HepG2 (cell line): ENCODE data around the gene PLA2G4C. TPM values are rescaled to one million over a fixed set of nuclear protein-coding genes. Genes with fewer than 3 reads are reported as not detected.

Experiments
- ATAC-seq: fragments of 200-7000 bp; cut with Tn5 transposase; 3 replicates; pipeline ENCODE4 v1.9.1; 2020; ENCODE audit warnings: mild to moderate bottlenecking, moderate library complexity
- BruUV-seq: library from RNA; stranded (reverse); fragments of 400-500 nt; replicated peaks from 2 replicates; lab custom pipeline; 2021; lab: Mats Ljungman, UMichigan
- CTCF ChIA-PET: fragments of 300-600 bp; formaldehyde crosslinking; extraction: SDS; loops from one replicate; lab custom pipeline; 2021; ENCODE audit warnings: low total read pairs, inconsistent platforms, low intra/inter-chr PET ratio; lab: Yijun Ruan, JAX
- POLR2A ChIA-PET: fragments of 350-600 bp; sonication (Branson Sonifier 250); formaldehyde crosslinking; loops from one replicate; lab custom pipeline; 2020; ENCODE audit warnings: antibody characterized with exemption, inconsistent platforms; lab: Yijun Ruan, JAX
- DNase-seq: peaks from one replicate; pipeline ENCODE4 v3.0.0-alpha.2; 2015; ENCODE audit warnings: low spot score
- FAIRE-seq: peaks from 3 replicates; lab custom pipeline; 2011; peaks lifted over from hg19 to GRCh38; lab: Jason Lieb, UNC
- H2AFZ ChIP-seq: one replicate; pipeline ENCODE4 v1.6.1; 2011; ENCODE audit warnings: low read length, inconsistent platforms
- H3K27ac ChIP-seq: fragments of 300-600 bp; 3 replicates; pipeline ENCODE4 v1.8.0; 2011; ENCODE audit warnings: mixed run types, mild to moderate bottlenecking, mixed read lengths, low read length, inconsistent platforms; ENCODE audit not compliant: insufficient read depth; ENCODE audit errors: extremely low read length
- H3K27me3 ChIP-seq, 2 experiments: fragments of 200-600 bp in 1 of 2; 2 replicates in 1 of 2; 3 replicates in 1 of 2; pipeline versions ENCODE4 v1.6.0 to v1.8.0; 2011; ENCODE audit warnings: low read length in 2 of 2, mild to moderate bottlenecking in 2 of 2, moderate library complexity in 2 of 2, inconsistent platforms in 1 of 2; ENCODE audit not compliant: insufficient read depth in 2 of 2, control insufficient read depth in 1 of 2
- H3K36me3 ChIP-seq, 2 experiments: fragments of 200-600 bp in 1 of 2; replicated peaks in 1 of 2; 2 replicates in 1 of 2; 3 replicates in 1 of 2; pipeline versions ENCODE4 v1.5.1 to v1.8.0; 2011; ENCODE audit warnings: low read length in 2 of 2, inconsistent platforms in 1 of 2; ENCODE audit not compliant: insufficient read depth in 2 of 2, control insufficient read depth in 1 of 2
- H3K4me1 ChIP-seq: 2 replicates; pipeline ENCODE4 v1.5.1; 2012; ENCODE audit warnings: low read length, inconsistent platforms; ENCODE audit not compliant: insufficient read depth
- H3K4me2 ChIP-seq: 2 replicates; pipeline ENCODE4 v1.6.0; 2011; ENCODE audit warnings: low read depth, low read length, inconsistent platforms
- H3K4me3 ChIP-seq, 3 experiments: fragments of 200-600 bp in 1 of 3; sonication (generic), shearing (Covaris generic) in 1 of 3; replicated peaks in 1 of 3; 2 replicates each; pipeline ENCODE4 v1.5.1; 2011 to 2016; ENCODE audit warnings: low read length in 3 of 3, inconsistent platforms in 2 of 3, low read depth in 2 of 3, mild to moderate bottlenecking in 2 of 3, control low read depth in 1 of 3, mixed read lengths in 1 of 3; ENCODE audit not compliant: insufficient read depth in 1 of 3
- H3K79me2 ChIP-seq: one replicate; pipeline ENCODE4 v1.6.1; 2011; ENCODE audit warnings: low read length, inconsistent platforms; ENCODE audit not compliant: insufficient read depth
- H3K9ac ChIP-seq: 2 replicates; pipeline ENCODE4 v1.6.0; 2011; ENCODE audit warnings: mild to moderate bottlenecking, low read depth, low read length, inconsistent platforms; ENCODE audit not compliant: insufficient read depth
- H3K9me3 ChIP-seq: 2 replicates; pipeline ENCODE4 v1.5.1; 2012; ENCODE audit warnings: mild to moderate bottlenecking, low read length
- H4K20me1 ChIP-seq: 2 replicates; pipeline ENCODE4 v1.6.0; 2011; ENCODE audit warnings: inconsistent platforms, mild to moderate bottlenecking, low read length, moderate library complexity; ENCODE audit not compliant: insufficient read depth
- CHD4 ChIP-seq: fragments of 200-600 bp; sonication (generic); IDR thresholded peaks from 2 replicates; pipeline ENCODE4 v1.7.0; 2017; ENCODE audit warnings: mild to moderate bottlenecking, low read length, borderline replicate concordance
- ETV5 ChIP-seq: IDR thresholded peaks from 2 replicates; pipeline ENCODE4 v1.6.1; 2018; ENCODE audit warnings: missing biosample characterization, missing genetic modification reagents, inconsistent platforms, borderline replicate concordance
- GTF2F1 ChIP-seq: fragments of 150-350 bp; IDR thresholded peaks from 2 replicates; pipeline ENCODE4 v1.6.1; 2014; ENCODE audit warnings: low read length
- HCFC1 ChIP-seq: fragments of 150-350 bp; IDR thresholded peaks from 2 replicates; pipeline ENCODE4 v1.6.1; 2014; ENCODE audit warnings: low read depth, low read length
- HNRNPUL1 ChIP-seq: fragments of 200-400 bp; formaldehyde crosslinking; IDR thresholded peaks from 2 replicates; pipeline ENCODE4 v1.6.1; 2017; ENCODE audit warnings: low read depth, mild to moderate bottlenecking, low read length, moderate library complexity
- HOXD1 ChIP-seq: sonication (generic); formaldehyde crosslinking; IDR thresholded peaks from 2 replicates; pipeline ENCODE4 v1.5.0; 2020; ENCODE audit warnings: missing genetic modification reagents
- JUN ChIP-seq: sonication (generic); formaldehyde crosslinking; IDR thresholded peaks from 2 replicates; pipeline ENCODE4 v1.4.0; 2020; ENCODE audit warnings: mild to moderate bottlenecking, missing genetic modification reagents
- NFIB ChIP-seq: sonication (generic); formaldehyde crosslinking; IDR thresholded peaks from 2 replicates; pipeline ENCODE4 v1.9.0; 2021; ENCODE audit warnings: missing genetic modification reagents, mild to moderate bottlenecking, borderline replicate concordance
- PPARG ChIP-seq: conservative IDR thresholded peaks from 2 replicates; pipeline ENCODE4 v1.6.1; 2016; ENCODE audit warnings: missing biosample characterization, missing genetic modification reagents
- SNAI1 ChIP-seq: sonication (generic); formaldehyde crosslinking; IDR thresholded peaks from 2 replicates; pipeline ENCODE4 v1.5.0; 2020; ENCODE audit warnings: mild to moderate bottlenecking, missing genetic modification reagents, borderline replicate concordance
- ZNF350 ChIP-seq: sonication (generic); formaldehyde crosslinking; IDR thresholded peaks from 2 replicates; pipeline ENCODE4 v1.4.0; 2020; ENCODE audit warnings: mild to moderate bottlenecking, low read depth, missing genetic modification reagents, borderline replicate concordance
- ZNF460 ChIP-seq: sonication (generic); formaldehyde crosslinking; IDR thresholded peaks from 2 replicates; pipeline ENCODE4 v1.5.1; 2020; ENCODE audit warnings: missing genetic modification reagents, mild to moderate bottlenecking, borderline replicate concordance
- ZNF589 ChIP-seq: sonication (generic); formaldehyde crosslinking; conservative IDR thresholded peaks from 2 replicates; pipeline ENCODE4 v1.8.0; 2022; ENCODE audit warnings: mild to moderate bottlenecking, moderate library complexity, missing genetic modification reagents
- ZSCAN9 ChIP-seq: IDR thresholded peaks from 2 replicates; pipeline ENCODE4 v1.6.1; 2016; ENCODE audit warnings: borderline replicate concordance
- WGBS: methylation state at CpG from one replicate; pipeline ENCODE4 v1.1.6; 2017; ENCODE audit warnings: low lambda C conversion rate; 5-methylcytosine and 5-hydroxymethylcytosine counted together
- in situ Hi-C: cut with HindIII; loops from 2 replicates; pipeline ENCODE4 v1.10.0; 2017; ENCODE audit warnings: low pct_unique_long_range_greater_than_20kb; ENCODE audit not compliant: extremely low pct_ligation_motif_present
- intact Hi-C: fragments of 100-400 bp; cut with micrococcal nuclease; formaldehyde crosslinking; loops from one replicate; pipeline ENCODE4 v1.10.0; 2022; ENCODE audit not compliant: unreplicated experiment
- polyA plus RNA-seq, 8 experiments: library from polyadenylated mRNA; depleted of rRNA in 3 of 8; stranded (reverse) in 7 of 8; unstranded in 1 of 8; fragments of >200 nt; fragmentation: Illumina TruSeq in 4 of 8; extraction: Trizol in 4 of 8; gene quantifications; 2 replicates each; pipeline versions ENCODE4 v1.2.1 to v1.2.3, GENCODE V29; 2011 to 2016; ENCODE audit warnings: low read depth in 4 of 8, missing spikeins in 1 of 8, mixed read lengths in 1 of 8; ENCODE audit not compliant: insufficient read depth in 1 of 8
- total RNA-seq, 5 experiments: library from RNA; depleted of rRNA; stranded (reverse); fragments of >200 nt; fragmentation: Illumina TruSeq; extraction: Trizol; gene quantifications; 2 replicates each; pipeline ENCODE4 v1.2.3, GENCODE V29; 2016; ENCODE audit warnings: low read depth in 1 of 5
- TF ChIP-seq, protein P1 (sequence below): sonication (generic); formaldehyde crosslinking; conservative IDR thresholded peaks from 2 replicates; pipeline ENCODE4 v1.5.0; 2020; ENCODE audit warnings: missing genetic modification reagents

PLA2G4C gene
- total and polyA plus RNA-seq, 2 of the 13 experiments (the other 11 are each of a cell fraction or from before 2014, with no cell fraction given): 1.6 to 1.7 TPM

DNA sequence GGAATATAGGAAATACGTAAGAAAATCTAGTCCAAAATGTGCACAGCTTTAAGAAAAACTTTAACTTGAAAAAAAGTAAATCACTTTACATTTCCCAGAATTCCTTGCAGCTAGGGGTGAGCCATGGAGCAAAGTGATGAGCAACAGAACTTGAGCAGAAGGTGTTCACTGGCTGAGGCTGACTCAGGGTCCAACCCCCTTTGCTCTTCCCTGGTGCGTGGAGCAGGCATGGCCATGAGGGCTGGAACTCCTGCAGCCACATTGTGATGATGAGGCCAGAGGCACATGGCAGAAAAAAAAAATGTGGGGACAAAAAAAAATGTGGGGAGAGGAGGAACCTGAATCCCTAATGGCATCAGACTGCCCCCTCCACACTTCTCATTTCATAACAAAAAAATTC is 9.9 kb upstream of the PLA2G4C start:
- Histone ChIP-seq H3K4me2 (no peak overlapping the region), H3K9me3 (no peaks in the 10 kb centered on the region), H3K36me3 (peaks cover 14 to 60% of the 10 kb centered on the region in 2 experiments), H2AFZ (no peak overlapping the region), H3K27ac (no peak overlapping the region), H4K20me1 (no peaks in the 10 kb centered on the region), H3K4me3 (no peak overlapping the region), H3K9ac (no peak overlapping the region), H3K4me1 (no peaks in the 10 kb centered on the region), H3K27me3 (no peaks in the 10 kb centered on the region; a peak in 1 of 5 replicates), H3K79me2 (no peaks in the 10 kb centered on the region)
- TF ChIP-seq SNAI1 (no peak), HCFC1 (no peak), NFIB (CRISPR knock-in tag) (no peak), CHD4 (no peak), ZNF460 (CRISPR knock-in tag) (no peak), HNRNPUL1 (no peak), ZNF350 (no peak), ZNF589 (CRISPR knock-in tag) (no peak), GTF2F1 (no peak), JUN (CRISPR knock-in tag) (no peak), HOXD1 (CRISPR knock-in tag) (no peak)
- no TSS peak for BruUV-seq
- FAIRE-seq (no peak), DNase-seq (no peak), ATAC-seq (no peak)
- WGBS: 98% methylated on average over 2 of the region's 2 CpGs
- intact Hi-C loops (no loop called here), in situ Hi-C loops (no loop called here)
- ChIA-PET CTCF (no interaction called here), POLR2A (no interaction called here)

DNA sequence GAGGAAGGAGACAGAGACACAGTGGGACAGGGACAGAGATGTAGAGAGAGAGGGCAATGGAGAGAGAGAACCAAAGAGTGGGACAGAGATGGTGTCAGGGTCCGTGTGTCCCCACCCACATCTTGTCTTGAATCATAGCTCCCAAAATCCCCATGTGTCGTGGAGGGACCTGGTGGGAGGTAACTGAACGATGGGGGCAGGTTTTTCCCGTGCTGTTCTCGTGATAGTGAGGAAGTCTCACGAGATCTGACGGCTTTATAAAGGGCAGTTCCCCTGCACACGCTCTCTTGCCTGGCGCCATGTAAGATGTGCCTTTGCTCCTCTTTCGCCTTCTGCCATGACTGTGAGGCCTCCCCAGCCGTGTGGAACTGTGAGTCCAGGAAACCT is 7.5 kb upstream of the PLA2G4C start:
- peaks cover 14 to 50% of the 10 kb centered on the region in 2 experiments for H3K36me3 ChIP-seq
- in situ Hi-C loops: no loop called here
- DNase-seq (no peak), ATAC-seq (no peak), FAIRE-seq (no peak)
- no peak overlapping the region for H3K4me3 ChIP-seq
- no peak overlapping the region for H3K4me2 ChIP-seq
- H3K9me3 ChIP-seq: no peaks in the 10 kb centered on the region
- ChIA-PET POLR2A (interaction anchor here (1.7 kb wide), 1 partner anchor 8 kb away, joined by 5 read pairs; the partner anchor contains the start of gene PLA2G4C), CTCF (no interaction called here)
- no peak overlapping the region for H3K9ac ChIP-seq
- no peaks in the 10 kb centered on the region for H4K20me1 ChIP-seq
- no peak overlapping the region for H2AFZ ChIP-seq
- H3K27ac ChIP-seq: no peak overlapping the region
- no peaks in the 10 kb centered on the region for H3K79me2 ChIP-seq
- intact Hi-C loops: no loop called here
- BruUV-seq: no TSS peak
- no peaks in the 10 kb centered on the region for H3K27me3 ChIP-seq
- WGBS: 98% methylated on average over 11 of the region's 11 CpGs
- H3K4me1 ChIP-seq: no peaks in the 10 kb centered on the region
- TF ChIP-seq, protein P1, sequence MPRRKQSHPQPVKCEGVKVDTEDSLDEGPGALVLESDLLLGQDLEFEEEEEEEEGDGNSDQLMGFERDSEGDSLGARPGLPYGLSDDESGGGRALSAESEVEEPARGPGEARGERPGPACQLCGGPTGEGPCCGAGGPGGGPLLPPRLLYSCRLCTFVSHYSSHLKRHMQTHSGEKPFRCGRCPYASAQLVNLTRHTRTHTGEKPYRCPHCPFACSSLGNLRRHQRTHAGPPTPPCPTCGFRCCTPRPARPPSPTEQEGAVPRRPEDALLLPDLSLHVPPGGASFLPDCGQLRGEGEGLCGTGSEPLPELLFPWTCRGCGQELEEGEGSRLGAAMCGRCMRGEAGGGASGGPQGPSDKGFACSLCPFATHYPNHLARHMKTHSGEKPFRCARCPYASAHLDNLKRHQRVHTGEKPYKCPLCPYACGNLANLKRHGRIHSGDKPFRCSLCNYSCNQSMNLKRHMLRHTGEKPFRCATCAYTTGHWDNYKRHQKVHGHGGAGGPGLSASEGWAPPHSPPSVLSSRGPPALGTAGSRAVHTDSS (CRISPR knock-in tag): no peak
- TF ChIP-seq PPARG (CRISPR knock-in tag) (no peak), ETV5 (CRISPR knock-in tag) (no peak), ZSCAN9 (CRISPR knock-in tag) (no peak)
